H1 (cell line): ENCODE measurements around the gene PRKCH. TPM values are rescaled to one million over a fixed set of nuclear protein-coding genes. Genes with fewer than 3 reads are reported as not detected.

Experiments
- CEBPB ChIP-seq: IDR thresholded peaks from 2 replicates; pipeline ENCODE4 v1.6.1; 2012; ENCODE audit warnings: low read depth, low read length
- CHD2 ChIP-seq: IDR thresholded peaks from 2 replicates; pipeline ENCODE4 v1.6.1; 2012; ENCODE audit warnings: low read length, improper control_type of control experiment
- CHD7 ChIP-seq: fragments of 300-600 bp; sonication (generic); IDR thresholded peaks from 2 replicates; pipeline ENCODE4 v1.7.1; 2012; ENCODE audit warnings: low read length, moderate library complexity, mild to moderate bottlenecking, inconsistent platforms; ENCODE audit not compliant: insufficient replicate concordance
- GTF2F1 ChIP-seq: IDR thresholded peaks from 2 replicates; pipeline ENCODE4 v1.6.1; 2012; ENCODE audit warnings: low read depth, low read length, improper control_type of control experiment, borderline replicate concordance
- JUN ChIP-seq: IDR thresholded peaks from 2 replicates; pipeline ENCODE4 v1.6.1; 2011; ENCODE audit warnings: low read depth, mild to moderate bottlenecking, improper control_type of control experiment, low read length
- RAD21 ChIP-seq, 2 experiments: IDR thresholded peaks in 1 of 2; conservative IDR thresholded peaks in 1 of 2; 2 replicates each; pipeline ENCODE4 v1.6.1; 2011; ENCODE audit warnings: low read depth in 2 of 2, low read length in 2 of 2, improper control_type of control experiment in 1 of 2, inconsistent platforms in 1 of 2, mild to moderate bottlenecking in 1 of 2, moderate library complexity in 1 of 2
- RFX5 ChIP-seq: IDR thresholded peaks from 2 replicates; pipeline ENCODE4 v1.6.1; 2011; ENCODE audit warnings: low read depth, low read length, improper control_type of control experiment, borderline replicate concordance
- ZNF274 ChIP-seq: IDR thresholded peaks from 2 replicates; pipeline ENCODE4 v1.7.0; 2012; ENCODE audit warnings: low read length, borderline replicate concordance; ENCODE audit errors: extremely low read depth
- polyA plus RNA-seq, 7 experiments: library from polyadenylated mRNA; depleted of rRNA in 3 of 7; stranded (reverse) in 5 of 7; unstranded in 2 of 7; fragments of >200 nt in 5 of 7; fragments of 200-250 nt in 2 of 7; gene quantifications; 1 replicate in 5 of 7; 2 replicates in 1 of 7; 4 replicates in 1 of 7; pipeline versions ENCODE4 v1.2.1 to v1.2.3, GENCODE V29; 2011 to 2013; ENCODE audit warnings: missing spikeins in 2 of 7, mixed read lengths in 2 of 7
- total RNA-seq: library from RNA; stranded (reverse); fragmentation: NEBNext Ultra II Directional; extraction: Animal tissue kit (Norgen Biotek cat#: 25700); gene quantifications from 2 replicates; pipeline ENCODE4 v1.2.1, GENCODE V29; 2021

Gene PRKCH
- total and polyA plus RNA-seq, 2 of the 8 experiments (the other 6 are each of a cell fraction or from before 2014, with no cell fraction given), result 6.4 to 7.0 TPM

- TF ChIP-seq CHD7 (no peak), RFX5 (no peak), JUN (no peak), CHD2 (no peak), GTF2F1 (no peak), CEBPB (no peak), ZNF274 (no peak), RAD21 (IDR thresholded peaks at IDR 0.05 in 1 of 2, conservative IDR thresholded peaks at IDR 0.05 in 1 of 2; ENCODE audit: low read depth in 2 of 2, low read length in 2 of 2) (no peak)
- TF ChIP-seq, all 59 proteins: peak for 0
Observed at GRCh38 chr14:61582815-61583214, 261.4 kb downstream of the PRKCH start (continued).
